Endometrial microvascular endothelial cells (primary cell): ENCODE results near the gene PRRT2. TPM values are rescaled to one million over a fixed set of nuclear protein-coding genes. Genes with fewer than 3 reads are reported as not detected.

Experiments
- in situ Hi-C: cut with HindIII; loops from 2 replicates; pipeline ENCODE4 v1.10.0; 2017; ENCODE audit warnings: low sequenced_read_pairs, low pct_unique_long_range_greater_than_20kb; ENCODE audit errors: inconsistent ontology term
- total RNA-seq: library from RNA; depleted of rRNA; stranded (reverse); fragments of >200 nt; gene quantifications from one replicate; pipeline ENCODE4 v1.2.3, GENCODE V29; 2015; ENCODE audit errors: inconsistent ontology term

Gene PRRT2
- total RNA-seq, 1 donor from 2014 or later: not detected

- in situ Hi-C loops: loop anchor here (10.0 kb wide), 1 partner anchor 56 kb away; the partner anchor contains the start of gene CDIPT
Observed at GRCh38 chr16:29809031-29809747, 2.8 kb upstream of the PRRT2 start.

GRCh38 chr16:29809850-29810698 lies 1.9 kb upstream of the PRRT2 start:
- in situ Hi-C loops: loop anchor here (10.0 kb wide), 1 partner anchor 55 kb away; the partner anchor contains the start of gene CDIPT

- in situ Hi-C loops: no loop called here
Observed at GRCh38 chr16:29810699-29811169, 1.3 kb upstream of the PRRT2 start.

- in situ Hi-C loops: no loop called here
Observed at GRCh38 chr16:29811170-29811895, 660 bp upstream of the PRRT2 start.

GRCh38 chr16:29812754-29813643 lies 1.0 kb downstream of the PRRT2 start:
- in situ Hi-C loops: no loop called here

GRCh38 chr16:29813644-29814562 lies 1.9 kb downstream of the PRRT2 start:
- in situ Hi-C loops: no loop called here

GRCh38 chr16:29814592-29814991 lies 2.6 kb downstream of the PRRT2 start:
- in situ Hi-C loops: no loop called here

GRCh38 chr16:29815032-29815721 lies 3.2 kb downstream of the PRRT2 start:
- in situ Hi-C loops: no loop called here

- in situ Hi-C loops: no loop called here
Observed at GRCh38 chr16:29815793-29816693, 4.0 kb downstream of the PRRT2 start, which contains the start of gene PAGR1. Gene PAGR1, plus strand, starts transcription at chr16:29816152. Its CDS starts 374 bp downstream, at chr16:29816526.

- in situ Hi-C loops: no loop called here
Observed at GRCh38 chr16:29816694-29817441, 4.9 kb downstream of the PRRT2 start.

GRCh38 chr16:29818082-29818481 lies 6.1 kb downstream of the PRRT2 start:
- in situ Hi-C loops: no loop called here

- in situ Hi-C loops: no loop called here
Observed at GRCh38 chr16:29819506-29819905, 7.5 kb downstream of the PRRT2 start.

- in situ Hi-C loops: no loop called here
Observed at GRCh38 chr16:29820271-29820701, 8.3 kb downstream of the PRRT2 start, which contains the start of gene MVP. Gene MVP, plus strand, starts transcription at chr16:29820462. Its CDS starts 10,088 bp downstream, at chr16:29830550.

- in situ Hi-C loops: no loop called here
Observed at GRCh38 chr16:29820730-29821642, 9.0 kb downstream of the PRRT2 start.
